ENCODE results near the gene PCBD2.

DNA sequence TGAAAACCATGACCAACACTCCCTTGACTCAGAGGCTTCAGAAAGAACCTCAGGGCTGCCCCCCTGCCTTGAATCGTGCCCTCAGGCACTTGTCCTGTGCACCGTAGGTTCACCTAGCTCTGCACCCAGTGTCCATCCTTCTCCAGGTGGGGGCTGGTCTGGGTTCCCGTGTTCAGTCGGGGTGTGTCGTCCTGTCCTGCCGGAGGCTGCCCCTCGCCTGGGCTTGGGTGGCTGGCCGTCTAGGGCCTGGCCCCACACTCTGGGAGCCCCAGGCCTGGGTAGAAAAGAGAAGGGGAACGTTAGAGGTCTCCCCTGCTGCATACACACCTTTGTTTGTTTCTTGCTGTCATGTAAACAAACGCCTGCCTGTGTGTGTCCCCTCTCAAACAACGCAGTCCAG is 92.1 kb downstream of the PCBD2 start:
- TF ChIP-seq EZH2 (IDR thresholded peaks at IDR 0.05; ENCODE audit: low read length, unreplicated experiment) = no peak
- TF ChIP-seq, protein P1, sequence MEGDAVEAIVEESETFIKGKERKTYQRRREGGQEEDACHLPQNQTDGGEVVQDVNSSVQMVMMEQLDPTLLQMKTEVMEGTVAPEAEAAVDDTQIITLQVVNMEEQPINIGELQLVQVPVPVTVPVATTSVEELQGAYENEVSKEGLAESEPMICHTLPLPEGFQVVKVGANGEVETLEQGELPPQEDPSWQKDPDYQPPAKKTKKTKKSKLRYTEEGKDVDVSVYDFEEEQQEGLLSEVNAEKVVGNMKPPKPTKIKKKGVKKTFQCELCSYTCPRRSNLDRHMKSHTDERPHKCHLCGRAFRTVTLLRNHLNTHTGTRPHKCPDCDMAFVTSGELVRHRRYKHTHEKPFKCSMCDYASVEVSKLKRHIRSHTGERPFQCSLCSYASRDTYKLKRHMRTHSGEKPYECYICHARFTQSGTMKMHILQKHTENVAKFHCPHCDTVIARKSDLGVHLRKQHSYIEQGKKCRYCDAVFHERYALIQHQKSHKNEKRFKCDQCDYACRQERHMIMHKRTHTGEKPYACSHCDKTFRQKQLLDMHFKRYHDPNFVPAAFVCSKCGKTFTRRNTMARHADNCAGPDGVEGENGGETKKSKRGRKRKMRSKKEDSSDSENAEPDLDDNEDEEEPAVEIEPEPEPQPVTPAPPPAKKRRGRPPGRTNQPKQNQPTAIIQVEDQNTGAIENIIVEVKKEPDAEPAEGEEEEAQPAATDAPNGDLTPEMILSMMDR (conservative IDR thresholded peaks at IDR 0.05; ENCODE audit: low read depth, low read length) = no peak
- no peak for TF ChIP-seq EZH2phosphoT487 (IDR thresholded peaks at IDR 0.05; ENCODE audit: borderline replicate concordance, low read length)
